Panc1 (cell line): ENCODE results near the gene ASRGL1. TPM values are rescaled to one million over a fixed set of nuclear protein-coding genes. Genes with fewer than 3 reads are reported as not detected.

Experiments used
- ATAC-seq: fragments of 200-7000 bp; cut with Tn5 transposase; 2 replicates; pipeline ENCODE4 v1.9.1; 2020; ENCODE audit warnings: mild to moderate bottlenecking, moderate library complexity
- BruUV-seq: library from RNA; stranded (reverse); fragments of 400-500 nt; replicated peaks from 2 replicates; lab custom pipeline; 2021; lab: Mats Ljungman, UMichigan
- CTCF ChIA-PET: fragments of 300-600 bp; sonication (Branson Sonifier 250); formaldehyde crosslinking; loops from one replicate; lab custom pipeline; 2022; ENCODE audit warnings: antibody characterized with exemption; lab: Charles Lee
- POLR2A ChIA-PET: fragments of 300-600 bp; sonication (Branson Sonifier 250); formaldehyde crosslinking; loops from one replicate; lab custom pipeline; 2022; ENCODE audit warnings: antibody characterized with exemption; lab: Charles Lee
- DNase-seq: peaks from one replicate; pipeline ENCODE4 v3.0.0-alpha.2; 2010; ENCODE audit warnings: low read depth, low spot score
- H3K27ac ChIP-seq: 2 replicates; pipeline ENCODE4 v1.5.1; 2011; ENCODE audit warnings: mild to moderate bottlenecking, low read length, inconsistent platforms
- H3K27me3 ChIP-seq: fragments of 200-500 bp; sonication (Bioruptor generic); 2 replicates; pipeline ENCODE4 v1.6.0; 2014; ENCODE audit warnings: low read length, inconsistent platforms; ENCODE audit not compliant: control insufficient read depth, insufficient read depth
- H3K36me3 ChIP-seq: fragments of 200-500 bp; sonication (Bioruptor generic); 2 replicates; pipeline ENCODE4 v1.5.1; 2014; ENCODE audit warnings: inconsistent platforms, mild to moderate bottlenecking, low read length, moderate library complexity; ENCODE audit not compliant: control insufficient read depth, insufficient read depth
- H3K4me1 ChIP-seq: 2 replicates; pipeline ENCODE4 v1.5.1; 2011; ENCODE audit warnings: inconsistent platforms, mild to moderate bottlenecking, low read length, moderate library complexity; ENCODE audit not compliant: control insufficient read depth, insufficient read depth
- H3K4me3 ChIP-seq, 2 experiments: 2 replicates each; pipeline ENCODE4 v1.5.1; 2011 to 2012; ENCODE audit warnings: low read depth in 2 of 2, low read length in 2 of 2, mild to moderate bottlenecking in 2 of 2, inconsistent platforms in 1 of 2, moderate library complexity in 1 of 2
- H3K9me3 ChIP-seq: fragments of 200-500 bp; sonication (Bioruptor generic); 2 replicates; pipeline ENCODE4 v1.5.1; 2014; ENCODE audit warnings: low read depth, mild to moderate bottlenecking, inconsistent platforms, low read length, moderate library complexity; ENCODE audit not compliant: control insufficient read depth, insufficient read depth
- POLR2AphosphoS5 ChIP-seq: IDR thresholded peaks from 2 replicates; pipeline ENCODE4 v1.6.1; 2012; ENCODE audit warnings: mild to moderate bottlenecking, low read depth, low read length, moderate library complexity
- SIN3A ChIP-seq: IDR thresholded peaks from 2 replicates; pipeline ENCODE4 v1.6.1; 2012; ENCODE audit warnings: low read depth, mild to moderate bottlenecking, low read length, moderate library complexity, borderline replicate concordance; ENCODE audit not compliant: insufficient read depth
- TCF7L2 ChIP-seq: IDR thresholded peaks from 2 replicates; pipeline ENCODE4 v1.6.1; 2011; ENCODE audit warnings: mild to moderate bottlenecking, low read depth, low read length, inconsistent platforms
- in situ Hi-C: cut with HindIII; loops from 2 replicates; pipeline ENCODE4 v1.10.0; 2016; ENCODE audit warnings: low sequenced_read_pairs, low pct_unique_long_range_greater_than_20kb
- intact Hi-C: fragments of 100-400 bp; cut with micrococcal nuclease; formaldehyde crosslinking; loops from one replicate; pipeline ENCODE4 v1.10.0; 2022; ENCODE audit not compliant: unreplicated experiment
- total RNA-seq: library from RNA; stranded (reverse); gene quantifications from one replicate; pipeline ENCODE4 v1.2.1, GENCODE V29; 2021; ENCODE audit not compliant: unreplicated experiment
- TF ChIP-seq, protein P1 (sequence below), 2 experiments: IDR thresholded peaks; 2 replicates each; pipeline ENCODE4 v1.6.1; 2011 to 2012; ENCODE audit warnings: low read depth in 2 of 2, control low read depth in 1 of 2, low read length in 1 of 2, mild to moderate bottlenecking in 1 of 2, moderate library complexity in 1 of 2; ENCODE audit not compliant: insufficient read depth in 1 of 2
- TF ChIP-seq, protein P2 (sequence below): fragments of 450-650 bp; IDR thresholded peaks from 2 replicates; pipeline ENCODE4 v1.5.1; 2017; ENCODE audit warnings: mild to moderate bottlenecking

ASRGL1 gene
- total RNA-seq, 1 experiment from 2014 or later, result 43.2 TPM

DNA sequence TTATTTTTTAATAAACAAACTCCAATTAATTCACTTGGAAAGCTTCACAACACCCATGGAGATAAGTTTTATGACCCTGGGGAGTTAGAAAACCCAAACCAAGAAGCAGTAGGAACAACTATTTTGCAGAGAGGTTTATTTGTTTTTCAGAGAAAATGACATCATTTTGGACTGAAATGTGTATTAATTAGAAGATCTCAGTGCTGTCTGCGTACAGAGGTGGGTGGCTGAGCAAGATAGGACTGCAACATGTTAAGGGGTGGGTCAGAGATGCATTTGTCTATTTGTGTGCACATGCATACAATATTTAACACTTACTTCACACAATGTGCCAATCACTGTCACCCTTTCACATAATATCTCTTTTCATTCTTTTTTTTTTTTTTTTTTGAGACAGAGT lies 82.7 kb downstream of the ASRGL1 start:
- Histone ChIP-seq H3K27ac (peak overlapping the region; percentile 62), H3K9me3 (no peaks in the 10 kb centered on the region), H3K27me3 (no peaks in the 10 kb centered on the region), H3K4me3 (no peak overlapping the region), H3K36me3 (no peaks in the 10 kb centered on the region), H3K4me1 (peaks cover 21% of the 10 kb centered on the region)
- ChIA-PET CTCF (interaction anchor here (1.0 kb wide), 1 partner anchor 25 kb away, joined by 3 read pairs; no protein-coding TSS in a partner anchor), POLR2A (no interaction called here)
- TF ChIP-seq, protein P1, sequence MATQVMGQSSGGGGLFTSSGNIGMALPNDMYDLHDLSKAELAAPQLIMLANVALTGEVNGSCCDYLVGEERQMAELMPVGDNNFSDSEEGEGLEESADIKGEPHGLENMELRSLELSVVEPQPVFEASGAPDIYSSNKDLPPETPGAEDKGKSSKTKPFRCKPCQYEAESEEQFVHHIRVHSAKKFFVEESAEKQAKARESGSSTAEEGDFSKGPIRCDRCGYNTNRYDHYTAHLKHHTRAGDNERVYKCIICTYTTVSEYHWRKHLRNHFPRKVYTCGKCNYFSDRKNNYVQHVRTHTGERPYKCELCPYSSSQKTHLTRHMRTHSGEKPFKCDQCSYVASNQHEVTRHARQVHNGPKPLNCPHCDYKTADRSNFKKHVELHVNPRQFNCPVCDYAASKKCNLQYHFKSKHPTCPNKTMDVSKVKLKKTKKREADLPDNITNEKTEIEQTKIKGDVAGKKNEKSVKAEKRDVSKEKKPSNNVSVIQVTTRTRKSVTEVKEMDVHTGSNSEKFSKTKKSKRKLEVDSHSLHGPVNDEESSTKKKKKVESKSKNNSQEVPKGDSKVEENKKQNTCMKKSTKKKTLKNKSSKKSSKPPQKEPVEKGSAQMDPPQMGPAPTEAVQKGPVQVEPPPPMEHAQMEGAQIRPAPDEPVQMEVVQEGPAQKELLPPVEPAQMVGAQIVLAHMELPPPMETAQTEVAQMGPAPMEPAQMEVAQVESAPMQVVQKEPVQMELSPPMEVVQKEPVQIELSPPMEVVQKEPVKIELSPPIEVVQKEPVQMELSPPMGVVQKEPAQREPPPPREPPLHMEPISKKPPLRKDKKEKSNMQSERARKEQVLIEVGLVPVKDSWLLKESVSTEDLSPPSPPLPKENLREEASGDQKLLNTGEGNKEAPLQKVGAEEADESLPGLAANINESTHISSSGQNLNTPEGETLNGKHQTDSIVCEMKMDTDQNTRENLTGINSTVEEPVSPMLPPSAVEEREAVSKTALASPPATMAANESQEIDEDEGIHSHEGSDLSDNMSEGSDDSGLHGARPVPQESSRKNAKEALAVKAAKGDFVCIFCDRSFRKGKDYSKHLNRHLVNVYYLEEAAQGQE (IDR thresholded peaks at IDR 0.05; ENCODE audit: insufficient read depth in 1 of 2, low read depth in 2 of 2, low read length in 1 of 2), result no peak
- TF ChIP-seq TCF7L2 (no peak), POLR2AphosphoS5 (no peak), SIN3A (no peak)
- TF ChIP-seq, protein P2, sequence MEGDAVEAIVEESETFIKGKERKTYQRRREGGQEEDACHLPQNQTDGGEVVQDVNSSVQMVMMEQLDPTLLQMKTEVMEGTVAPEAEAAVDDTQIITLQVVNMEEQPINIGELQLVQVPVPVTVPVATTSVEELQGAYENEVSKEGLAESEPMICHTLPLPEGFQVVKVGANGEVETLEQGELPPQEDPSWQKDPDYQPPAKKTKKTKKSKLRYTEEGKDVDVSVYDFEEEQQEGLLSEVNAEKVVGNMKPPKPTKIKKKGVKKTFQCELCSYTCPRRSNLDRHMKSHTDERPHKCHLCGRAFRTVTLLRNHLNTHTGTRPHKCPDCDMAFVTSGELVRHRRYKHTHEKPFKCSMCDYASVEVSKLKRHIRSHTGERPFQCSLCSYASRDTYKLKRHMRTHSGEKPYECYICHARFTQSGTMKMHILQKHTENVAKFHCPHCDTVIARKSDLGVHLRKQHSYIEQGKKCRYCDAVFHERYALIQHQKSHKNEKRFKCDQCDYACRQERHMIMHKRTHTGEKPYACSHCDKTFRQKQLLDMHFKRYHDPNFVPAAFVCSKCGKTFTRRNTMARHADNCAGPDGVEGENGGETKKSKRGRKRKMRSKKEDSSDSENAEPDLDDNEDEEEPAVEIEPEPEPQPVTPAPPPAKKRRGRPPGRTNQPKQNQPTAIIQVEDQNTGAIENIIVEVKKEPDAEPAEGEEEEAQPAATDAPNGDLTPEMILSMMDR, result no peak
- BruUV-seq, result no TSS peak
- intact Hi-C loops (loop anchor here (5.0 kb wide), 1 partner anchor 122 kb away; no protein-coding TSS in a partner anchor), in situ Hi-C loops (no loop called here)
- ATAC-seq (no peak), DNase-seq (no peak)

DNA sequence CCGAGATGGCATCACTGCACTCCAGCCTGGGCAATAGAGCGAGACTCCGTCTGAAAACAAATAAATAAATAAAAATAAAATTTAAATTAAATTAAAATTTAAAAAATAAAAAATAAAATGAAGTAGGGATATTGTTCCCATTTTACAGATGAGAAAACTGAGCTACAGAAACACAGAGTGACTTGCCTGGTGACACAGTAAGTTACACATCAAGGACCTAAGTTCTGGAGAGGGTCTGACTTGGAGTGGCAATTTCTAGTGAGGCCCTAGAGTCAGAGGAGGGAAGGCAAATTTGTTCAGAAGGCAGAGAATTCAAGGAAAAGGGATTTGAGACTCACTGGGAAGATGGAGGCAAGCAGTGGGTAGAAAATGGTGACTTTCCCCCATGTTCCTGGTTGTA lies 83.6 kb downstream of the ASRGL1 start:
- ChIA-PET POLR2A (no interaction called here), CTCF (no interaction called here)
- TF ChIP-seq POLR2AphosphoS5 (no peak), SIN3A (no peak), TCF7L2 (no peak)
- TF ChIP-seq, protein P2, result no peak
- TF ChIP-seq, protein P1 (IDR thresholded peaks at IDR 0.05; ENCODE audit: insufficient read depth in 1 of 2, low read depth in 2 of 2, low read length in 1 of 2), result no peak
- no TSS peak for BruUV-seq
- Histone ChIP-seq H3K4me1 (peaks cover 24% of the 10 kb centered on the region), H3K27me3 (no peaks in the 10 kb centered on the region), H3K27ac (peak overlapping the region; percentile 81; the same call in 1 of the 2 replicates), H3K36me3 (no peaks in the 10 kb centered on the region), H3K4me3 (no peak overlapping the region), H3K9me3 (no peaks in the 10 kb centered on the region)
- DNase-seq, result no peak
- ATAC-seq, result no peak
- intact Hi-C loops, result loop anchor here (5.0 kb wide), 1 partner anchor 121 kb away; no protein-coding TSS in a partner anchor
- in situ Hi-C loops, result no loop called here
